Midbrain (tissue), 1 donor: Measurements from ENCODE around the gene RPS6KL1.
A peak's percentile ranks its signal among the peaks of the same experiment; 100 is the strongest.

Experiments
- DNase-seq: peaks from one replicate; lab custom pipeline; 2025; lab: John Stamatoyannopoulos, UW

RPS6KL1 gene

DNA sequence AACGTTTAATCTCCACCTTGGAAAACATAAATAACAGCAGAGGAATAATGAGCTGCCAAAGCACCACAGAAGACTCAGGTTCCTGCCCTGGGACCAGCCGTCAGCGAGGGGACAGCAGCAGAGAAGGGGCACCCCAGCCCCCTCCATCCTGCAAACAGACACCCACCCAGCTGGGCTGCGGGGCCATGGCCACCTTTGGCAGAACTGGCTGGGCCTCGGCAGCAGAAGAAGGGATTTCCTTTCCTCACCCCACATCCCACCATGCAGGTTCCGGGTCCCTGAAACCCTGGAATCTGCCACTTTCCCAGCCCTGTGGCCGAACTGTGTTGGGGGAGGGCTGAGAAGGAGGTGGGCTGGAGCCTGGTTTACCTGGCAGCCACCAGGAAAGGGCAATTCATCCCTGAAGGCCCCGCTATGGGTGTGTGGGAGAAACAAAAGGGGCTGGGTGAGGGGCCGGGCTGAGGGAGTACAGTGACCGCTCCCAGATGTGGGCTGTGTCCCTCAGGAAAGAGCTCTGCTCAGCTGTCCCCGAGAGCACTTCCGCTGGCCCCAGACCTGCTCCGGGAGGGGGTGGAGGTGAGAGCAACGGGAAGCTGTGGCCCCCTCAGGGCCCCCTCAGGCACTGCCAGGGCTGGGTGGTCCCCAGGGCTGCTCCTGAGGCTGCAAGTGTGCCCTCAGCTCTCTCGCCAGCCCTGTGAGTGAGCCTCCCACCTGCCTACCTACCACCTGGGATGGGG lies 28.6 kb upstream of the RPS6KL1 start:
- DNase-seq, result no peak

DNA sequence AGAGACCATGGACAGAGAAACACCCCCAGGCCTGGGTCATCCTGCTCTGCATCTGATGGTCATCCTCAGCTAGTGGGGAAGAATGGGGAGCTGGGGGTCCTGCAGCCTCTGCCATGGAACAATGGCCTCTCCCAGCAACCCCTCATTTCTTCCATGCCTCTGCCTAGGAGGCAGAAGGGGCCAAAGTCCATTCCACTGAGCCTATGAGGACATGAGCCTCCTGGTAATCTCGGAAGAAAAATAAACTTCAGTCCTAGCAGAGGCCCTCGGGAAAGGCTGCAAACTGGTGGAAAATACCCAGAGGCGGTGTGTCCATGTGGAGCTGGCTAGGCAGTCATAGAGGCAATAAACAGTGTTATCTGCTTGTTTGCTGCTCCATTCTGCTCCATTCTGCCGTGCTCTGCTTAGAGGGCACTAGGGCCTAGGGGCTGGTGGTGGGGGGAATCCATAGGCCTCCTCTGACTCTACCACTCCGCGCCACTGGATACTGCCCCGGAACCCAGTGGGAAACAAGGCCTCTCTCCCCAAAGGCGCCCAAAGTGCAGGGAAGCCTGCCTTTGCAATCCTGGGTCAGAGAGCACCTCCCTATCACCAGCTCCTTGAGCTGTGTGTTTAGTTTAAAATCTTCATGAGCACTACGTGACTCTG lies 27.9 kb upstream of the RPS6KL1 start:
- no peak for DNase-seq

DNA sequence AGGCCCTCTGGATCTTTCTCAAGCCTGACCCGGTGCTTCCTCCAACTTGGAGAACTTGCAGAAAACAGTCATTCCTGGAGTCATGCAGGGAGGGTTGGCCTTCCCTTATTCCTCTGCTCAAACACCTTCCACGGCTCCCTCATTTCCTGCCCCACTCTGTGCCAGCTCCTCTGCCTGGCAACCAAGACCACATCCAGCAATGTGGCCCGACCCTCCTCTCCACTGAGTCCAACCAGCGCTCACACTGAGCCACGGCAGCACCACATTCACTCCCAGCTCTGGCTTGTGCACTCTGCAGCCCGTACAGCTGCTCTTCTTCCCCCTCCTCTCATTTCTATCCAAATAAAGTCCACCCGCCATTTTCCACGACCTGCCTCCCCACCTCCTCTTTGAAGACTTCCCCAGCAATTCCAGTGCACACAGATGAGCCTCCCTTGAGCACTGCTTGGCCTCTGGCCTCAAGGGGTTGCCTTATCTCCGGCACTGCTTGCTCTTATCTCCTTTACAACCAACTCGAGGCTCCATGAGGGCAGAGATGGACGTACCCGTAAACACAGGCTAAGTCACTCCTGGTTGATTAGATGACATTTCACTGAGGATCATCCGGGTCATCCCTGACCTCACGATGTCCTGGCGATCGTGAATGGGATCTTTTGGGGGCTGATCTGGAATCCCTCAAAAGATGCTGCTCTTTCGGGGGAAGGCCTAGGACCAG lies 27.0 kb upstream of the RPS6KL1 start:
- DNase-seq, result no peak

DNA sequence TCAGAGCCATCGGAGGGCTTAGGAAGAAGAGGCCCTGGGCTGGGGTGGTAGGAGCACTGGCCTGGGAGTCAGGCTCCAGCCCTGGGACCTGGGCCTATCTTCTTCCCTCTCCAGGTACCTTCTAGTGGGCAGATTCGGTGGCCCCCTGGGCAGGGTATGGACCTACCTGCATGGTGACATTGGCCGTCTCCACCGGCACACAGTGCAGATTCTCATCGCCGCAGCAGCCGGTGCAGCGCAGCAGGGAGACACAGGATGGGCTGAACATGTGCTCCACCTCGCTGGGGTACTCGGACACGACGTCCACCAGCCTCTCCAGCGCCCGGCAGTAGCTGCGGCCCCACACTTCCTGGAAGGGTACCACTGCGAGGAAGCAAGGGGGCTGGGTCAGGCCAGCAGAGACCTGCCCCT lies 26.1 kb upstream of the RPS6KL1 start:
- no peak for DNase-seq

DNA sequence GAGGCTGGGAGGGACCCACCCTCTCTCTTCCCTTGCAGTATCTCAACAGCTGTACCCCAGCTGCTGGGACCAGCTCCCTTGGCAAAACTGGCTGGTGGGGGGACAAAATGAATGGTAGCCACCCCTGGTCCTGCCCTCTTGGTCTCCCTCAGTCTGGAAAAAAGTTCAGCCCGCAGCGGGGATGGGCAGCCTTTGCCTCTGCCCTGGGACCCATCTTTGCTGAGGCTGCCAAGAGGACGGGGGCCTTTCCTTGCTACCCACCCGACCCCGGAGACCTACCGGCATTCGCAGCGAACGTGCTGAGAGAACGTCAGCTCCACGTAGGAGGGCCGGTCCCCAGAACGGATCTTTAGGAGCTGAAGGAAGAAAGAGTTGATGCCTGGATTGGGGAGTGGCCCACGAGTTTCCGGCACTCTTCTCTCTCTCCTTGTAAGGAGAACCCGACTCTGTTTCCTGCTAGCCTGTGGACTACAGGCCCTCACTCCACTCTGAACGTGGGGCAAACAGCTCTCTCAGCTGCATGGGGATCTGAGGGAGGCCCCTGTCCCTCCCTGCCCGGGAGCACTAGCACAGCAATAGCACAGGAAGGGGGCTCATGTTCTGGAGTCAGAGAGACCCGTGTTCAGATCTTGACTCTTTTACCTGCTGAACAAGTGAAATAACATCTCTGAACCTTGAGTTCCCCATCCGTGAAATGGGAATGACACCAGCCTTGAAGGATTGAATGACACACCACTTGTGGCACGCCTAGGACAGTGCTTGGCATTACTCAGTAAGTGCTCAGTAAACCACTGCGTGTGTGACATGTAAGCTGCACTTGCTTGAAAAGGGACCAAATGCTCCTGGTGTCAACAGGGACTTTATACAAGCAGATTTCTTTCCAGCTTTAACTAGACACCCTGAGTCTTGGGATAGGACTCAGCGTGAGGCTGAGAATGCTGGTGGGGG lies 25.4 kb upstream of the RPS6KL1 start:
- no peak for DNase-seq

DNA sequence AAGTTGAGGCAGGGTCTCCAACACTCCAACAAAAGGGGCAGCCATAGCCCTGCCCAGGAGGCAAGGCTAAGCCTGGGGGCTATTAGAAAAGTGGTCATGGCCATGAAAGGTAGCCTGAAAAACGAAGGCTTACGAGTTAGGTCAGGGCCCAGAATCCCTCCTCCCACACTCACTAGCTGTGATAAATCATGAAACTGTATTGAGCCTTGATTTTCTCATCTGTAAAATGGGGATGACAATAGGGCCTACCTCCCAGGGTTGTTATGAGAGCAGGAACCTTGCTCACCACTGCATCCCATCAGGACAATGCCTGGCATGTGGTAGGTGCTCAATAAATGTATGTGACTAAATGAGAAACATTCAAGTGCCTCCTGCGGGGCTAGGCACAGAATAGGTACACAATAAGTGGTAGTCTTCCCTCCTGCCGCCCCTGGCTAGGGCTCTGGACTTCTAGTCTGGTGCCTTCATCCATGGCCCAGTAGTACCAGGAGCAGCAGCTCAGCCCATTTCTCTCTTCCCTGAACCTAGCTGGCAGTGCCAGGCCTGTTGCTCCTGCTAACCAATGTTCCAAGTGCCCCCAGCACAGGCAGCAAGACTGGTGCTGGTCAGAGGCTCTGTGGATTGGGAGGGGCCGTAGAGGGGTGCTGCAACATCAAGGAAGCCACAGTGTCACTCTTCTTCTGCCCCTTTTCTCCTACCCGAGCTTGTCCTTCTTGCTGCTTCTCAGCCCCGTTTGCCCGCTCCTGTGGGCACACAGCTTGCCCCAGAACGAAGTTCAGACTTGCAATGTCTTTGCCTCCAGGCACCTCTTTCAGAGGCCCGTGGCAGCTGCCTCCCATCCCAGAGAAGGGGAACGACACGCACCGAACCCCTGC lies 24.5 kb upstream of the RPS6KL1 start:
- DNase-seq, result no peak

DNA sequence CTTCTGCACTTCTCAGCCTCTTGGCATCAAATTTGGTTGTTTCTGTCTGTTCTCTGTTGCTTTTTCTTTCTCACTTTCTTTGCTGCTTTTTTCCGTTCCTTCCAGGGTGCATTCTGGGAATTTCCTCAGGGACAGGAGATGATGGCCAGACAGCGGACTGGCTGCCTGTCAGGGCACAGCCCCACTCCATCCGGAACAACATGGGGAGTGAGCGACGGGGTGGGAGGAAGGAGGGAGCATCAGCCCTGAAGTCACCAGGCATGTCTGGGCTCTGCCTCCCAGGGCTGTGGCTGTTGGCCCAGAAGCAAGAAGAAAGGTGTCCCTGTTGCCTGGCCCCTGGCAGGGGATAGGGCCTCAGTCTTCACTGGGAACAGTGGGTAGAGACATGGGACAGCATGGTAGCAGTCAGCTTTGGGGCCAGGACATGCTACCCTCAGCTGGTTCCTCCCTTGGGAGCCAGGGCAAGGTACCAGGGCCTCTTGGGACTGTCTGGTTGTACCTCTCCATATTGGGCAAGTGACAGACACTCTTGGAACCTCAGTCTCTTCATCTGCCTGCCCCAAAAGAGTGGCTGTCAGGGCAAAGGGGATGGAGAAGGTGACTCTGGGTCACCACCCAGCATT lies 23.7 kb upstream of the RPS6KL1 start:
- no peak for DNase-seq

DNA sequence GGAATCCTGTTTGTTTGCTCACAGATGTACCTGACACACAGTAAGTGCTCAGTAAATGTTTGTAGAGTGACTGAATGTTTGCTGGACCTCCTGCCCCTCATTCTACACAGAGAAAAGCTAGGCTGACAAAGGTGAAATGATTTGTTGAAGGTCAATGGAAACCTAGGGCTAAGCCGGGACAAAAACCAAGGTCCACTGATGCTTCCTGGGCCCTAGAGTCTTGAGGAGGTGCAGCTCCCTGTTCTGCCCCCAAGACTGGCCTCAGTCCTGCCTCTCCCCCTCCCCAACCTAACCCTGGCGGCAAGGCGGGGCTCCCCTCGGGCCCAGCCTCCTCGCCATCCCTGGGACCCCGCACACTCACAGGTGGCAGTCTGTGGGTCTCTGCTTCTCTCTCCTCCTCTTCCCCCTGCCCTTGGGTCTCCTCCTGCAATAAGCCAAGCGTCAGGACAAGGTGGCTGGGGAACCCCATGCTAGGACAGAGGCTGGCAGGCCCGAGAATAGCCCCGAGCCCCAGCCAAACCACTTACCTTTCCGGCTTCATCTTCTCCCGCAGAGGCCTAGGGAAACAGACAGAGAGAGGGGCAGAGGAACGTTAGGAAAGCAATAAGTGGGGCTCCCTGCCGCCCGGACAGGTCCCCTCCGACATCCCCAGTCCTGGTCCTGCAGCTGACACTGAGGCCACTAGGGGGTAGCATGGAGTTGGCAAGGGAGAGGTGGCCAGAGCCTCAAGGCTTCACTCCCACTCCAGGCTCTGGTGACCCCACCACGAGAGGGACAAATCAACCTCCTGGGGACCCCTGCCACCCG lies 23.0 kb upstream of the RPS6KL1 start:
- peak; percentile 79 for DNase-seq

DNA sequence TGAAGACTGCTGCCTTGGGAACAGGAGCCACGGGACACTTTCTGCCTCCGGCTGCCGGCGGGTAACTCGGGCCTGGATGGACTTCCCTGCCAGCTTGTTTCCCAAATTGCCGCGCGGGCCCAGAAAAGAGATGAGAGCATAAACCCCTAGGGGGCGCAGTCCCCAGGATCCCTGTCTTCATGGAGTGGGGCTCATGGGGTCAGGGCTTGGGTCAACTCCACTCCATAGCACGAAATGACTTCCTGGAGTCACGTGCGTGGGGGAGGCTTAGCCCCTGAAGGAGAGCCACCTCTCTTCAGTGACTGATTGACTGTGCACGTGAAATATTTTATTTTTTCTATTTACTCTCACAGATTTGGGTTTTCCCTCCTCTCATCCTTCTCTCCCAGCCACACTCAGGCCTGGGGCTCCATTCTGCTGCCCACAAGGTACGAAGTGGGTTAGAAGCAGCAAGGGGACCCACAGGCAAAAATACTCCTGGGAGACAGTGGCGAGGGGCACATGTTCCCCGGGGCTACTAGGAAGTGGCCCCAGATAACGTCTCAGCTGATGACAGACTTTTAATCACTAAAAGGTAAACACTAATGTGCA lies 22.3 kb upstream of the RPS6KL1 start:
- no peak for DNase-seq

DNA sequence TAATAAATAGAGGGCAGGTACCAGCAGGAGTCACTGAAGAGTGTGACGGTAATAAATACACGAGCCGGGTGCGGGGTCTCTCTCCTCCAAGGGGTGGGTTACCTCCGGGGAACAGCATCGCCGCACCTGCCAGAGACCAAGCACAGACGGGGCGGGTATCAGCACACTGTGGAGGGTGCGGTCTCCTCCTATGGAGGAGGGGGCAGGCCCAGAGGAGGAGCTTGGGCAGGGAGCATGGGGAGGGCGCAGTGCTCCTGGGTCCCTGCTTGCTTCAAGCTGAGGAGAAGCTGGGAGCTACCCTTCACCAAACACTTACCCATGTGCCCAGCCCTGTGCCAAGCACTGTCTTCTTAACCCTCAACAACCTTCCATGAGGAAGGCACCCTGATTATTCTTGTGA lies 19.5 kb upstream of the RPS6KL1 start:
- DNase-seq, result no peak

DNA sequence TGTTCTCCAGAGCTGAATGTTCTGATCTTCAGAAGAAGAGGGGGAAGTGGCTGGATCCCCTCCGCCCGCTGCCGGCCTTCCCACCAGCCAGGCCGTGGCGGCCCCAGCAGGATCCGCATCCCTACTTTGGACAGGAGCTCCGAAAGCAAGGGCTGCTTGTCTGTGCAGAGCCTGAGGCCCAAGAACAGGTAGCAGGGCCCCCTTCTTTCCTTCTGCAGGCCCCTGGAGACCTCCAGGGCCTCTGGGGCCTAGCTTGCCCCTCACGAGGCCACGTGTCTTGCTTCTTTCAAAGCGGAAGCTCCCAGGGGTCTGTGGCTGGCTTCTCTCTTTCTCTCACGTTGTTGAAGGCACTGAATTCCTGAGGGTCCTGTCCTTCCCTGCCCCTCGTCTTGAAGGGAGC lies 19.1 kb upstream of the RPS6KL1 start:
- DNase-seq, result no peak

DNA sequence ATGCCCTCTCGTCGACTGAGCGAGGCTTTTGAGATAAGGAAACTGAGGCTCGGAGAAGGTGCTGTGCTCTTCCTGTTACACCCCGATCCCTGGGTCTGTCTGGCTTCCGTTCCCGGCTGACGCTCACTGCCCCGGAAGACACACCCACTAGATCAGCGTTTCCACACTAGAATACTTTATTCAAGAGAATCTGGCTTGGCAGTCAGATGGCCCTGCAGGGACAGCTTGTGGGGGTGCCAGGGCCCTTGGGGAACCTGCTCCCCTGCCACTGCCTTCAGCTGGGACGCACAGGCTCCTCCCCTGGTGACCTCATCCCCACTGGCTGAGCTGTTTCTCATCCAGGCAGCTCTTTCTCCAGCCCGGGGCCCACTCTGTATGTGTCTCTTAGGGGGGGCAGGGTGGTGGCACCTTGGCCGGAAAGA lies 18.6 kb upstream of the RPS6KL1 start:
- peak; percentile 73 for DNase-seq

DNA sequence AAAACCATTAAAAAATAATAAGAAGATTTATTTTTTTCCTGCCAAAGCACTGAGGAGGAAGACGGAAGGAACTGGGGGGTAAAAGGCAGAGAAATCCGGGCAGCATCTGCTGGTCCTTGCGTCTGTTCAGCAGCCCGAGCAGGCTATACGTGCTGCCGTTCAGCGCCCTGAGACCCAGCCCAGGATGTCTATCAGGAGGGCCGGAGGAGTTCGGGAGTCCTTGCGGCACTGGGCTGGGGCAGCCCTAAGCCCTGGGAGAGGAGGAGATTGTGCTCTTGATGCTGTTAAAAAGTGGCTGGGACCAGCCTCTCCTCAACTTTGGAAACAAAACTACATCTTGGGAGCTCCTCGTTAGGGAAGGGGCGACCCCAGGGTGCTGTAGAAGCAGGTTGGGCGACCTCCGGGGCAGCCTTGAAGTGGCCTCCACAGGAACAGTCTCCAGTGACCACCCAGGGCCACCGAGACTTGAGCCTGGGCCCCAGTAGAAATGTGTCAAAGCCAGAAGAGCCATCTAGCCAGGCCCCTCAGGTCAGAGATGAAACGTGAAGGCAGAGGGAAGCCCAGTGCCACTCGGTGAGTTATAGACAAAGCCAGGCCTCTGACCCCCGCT lies 18.0 kb upstream of the RPS6KL1 start:
- no peak for DNase-seq

DNA sequence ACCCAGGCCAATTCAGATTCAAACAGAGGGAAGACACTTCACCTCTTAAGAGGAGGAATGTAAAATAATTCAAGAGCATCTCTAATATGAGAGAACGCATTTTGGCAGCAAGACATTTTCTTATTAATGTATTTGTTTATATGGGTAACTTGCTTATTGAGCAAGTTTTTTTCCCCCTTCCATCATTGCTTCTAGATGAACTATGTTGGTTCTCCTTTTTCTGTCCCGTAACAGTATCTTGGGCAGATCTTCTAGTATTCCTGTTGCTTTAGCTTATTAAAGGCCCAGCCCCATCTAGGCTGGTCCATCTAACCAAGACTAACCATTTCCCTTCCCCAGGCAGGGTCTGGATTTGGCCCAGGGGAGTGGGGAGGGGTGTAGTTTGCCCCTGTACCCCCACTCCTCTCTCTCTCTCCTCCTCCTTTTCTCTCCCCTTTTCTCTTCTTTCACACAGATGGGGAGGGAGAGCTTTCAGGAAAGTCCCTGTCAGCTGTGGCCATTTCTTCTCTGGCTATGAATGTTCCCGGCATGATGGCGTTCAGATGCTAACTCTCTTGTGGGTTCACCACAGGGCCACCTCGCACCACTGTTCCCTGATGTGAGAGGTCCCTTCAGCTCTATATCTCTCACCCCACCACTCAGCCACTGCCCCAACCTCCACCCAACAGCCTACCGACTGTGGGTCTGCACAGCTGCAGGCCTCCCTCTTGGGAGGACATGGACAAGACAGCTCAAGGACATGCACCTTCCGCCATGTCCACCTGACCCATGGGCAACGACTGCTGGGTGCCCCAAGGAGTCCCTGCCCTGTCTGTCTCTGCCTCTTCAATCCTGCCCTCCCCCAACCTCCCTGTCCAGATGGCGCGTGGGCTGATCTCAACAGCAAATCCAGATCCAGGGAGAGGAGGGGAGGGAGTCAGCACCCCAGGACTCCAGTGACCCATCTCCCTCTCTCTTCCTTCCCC lies 15.8 kb upstream of the RPS6KL1 start:
- no peak for DNase-seq

DNA sequence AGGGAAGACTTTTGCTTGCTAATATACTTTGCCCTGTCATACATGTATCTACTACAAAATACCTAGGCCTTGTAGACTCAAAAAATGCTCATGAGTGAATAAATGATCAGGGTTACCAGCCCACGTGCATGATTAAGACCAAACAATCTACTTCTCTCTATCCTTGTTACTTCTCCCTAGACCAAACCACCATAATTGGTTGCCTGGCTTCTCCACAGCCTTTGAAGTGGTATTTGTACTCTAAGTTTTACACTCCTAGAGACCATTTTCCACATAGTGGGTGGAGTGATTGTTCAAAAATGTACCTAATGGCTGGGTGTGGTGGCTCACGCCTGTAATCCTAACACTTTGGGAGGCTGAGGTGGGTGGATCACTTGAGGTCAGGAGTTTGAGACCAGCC lies 14.1 kb upstream of the RPS6KL1 start:
- no peak for DNase-seq

DNA sequence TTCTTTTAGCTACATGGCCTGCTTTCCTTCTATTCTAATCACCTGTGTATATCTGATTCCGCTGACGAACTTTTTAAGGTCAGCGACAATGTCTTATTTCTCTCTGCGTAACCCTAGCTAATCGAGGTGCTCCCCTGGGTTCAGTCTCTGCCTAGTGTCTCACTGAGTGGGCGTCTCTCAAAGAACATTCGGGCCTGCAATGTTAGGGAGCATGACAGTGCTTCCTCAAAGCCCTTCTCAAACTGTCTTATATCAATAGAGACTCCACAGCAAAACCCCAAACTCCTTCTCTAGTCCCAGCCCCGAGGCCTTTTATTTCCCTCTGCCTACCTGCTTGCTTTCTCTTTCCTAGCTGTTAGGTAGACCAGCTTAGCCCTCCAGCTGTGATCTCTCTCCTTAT lies 13.7 kb upstream of the RPS6KL1 start:
- no peak for DNase-seq

DNA sequence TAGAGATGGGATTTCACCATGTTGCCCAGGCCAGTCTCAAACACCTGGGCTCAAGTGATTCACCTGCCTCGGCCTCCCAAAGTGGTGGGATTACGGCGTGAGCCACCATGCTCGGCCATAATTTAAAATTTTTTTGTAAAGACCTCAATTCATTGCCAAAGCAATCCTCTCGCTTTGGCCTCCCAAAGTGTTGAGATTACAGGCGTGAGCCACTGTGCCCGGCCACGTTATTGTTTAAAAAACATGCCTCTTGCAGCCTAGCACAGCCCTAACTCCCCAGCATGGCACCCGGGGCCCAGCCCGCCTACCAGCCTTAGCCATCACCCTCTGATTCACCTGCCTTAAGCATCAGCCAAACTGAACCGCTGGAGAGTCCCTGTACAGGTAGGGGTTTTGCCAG lies 13.1 kb upstream of the RPS6KL1 start:
- DNase-seq, result no peak

DNA sequence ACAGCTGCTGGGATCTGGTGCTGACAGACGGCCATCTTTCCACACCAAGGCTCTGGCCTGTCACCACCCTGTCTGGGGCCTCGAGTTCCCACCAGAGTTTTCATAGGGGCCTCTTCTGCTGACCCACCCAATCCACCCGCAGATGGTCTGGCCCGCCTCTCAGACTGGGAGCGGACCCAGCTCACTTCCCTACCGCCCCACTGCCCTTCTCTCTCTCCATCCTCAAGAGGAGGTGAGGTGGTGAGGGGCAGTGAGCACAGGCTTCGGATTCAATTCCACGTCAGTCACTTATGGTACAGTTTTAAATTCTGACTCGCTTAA lies 12.3 kb upstream of the RPS6KL1 start:
- DNase-seq, result no peak
